ENCODE measurements around the gene OPTC.
A peak's percentile ranks its signal among the peaks of the same experiment; 100 is the strongest.

OPTC gene

DNA sequence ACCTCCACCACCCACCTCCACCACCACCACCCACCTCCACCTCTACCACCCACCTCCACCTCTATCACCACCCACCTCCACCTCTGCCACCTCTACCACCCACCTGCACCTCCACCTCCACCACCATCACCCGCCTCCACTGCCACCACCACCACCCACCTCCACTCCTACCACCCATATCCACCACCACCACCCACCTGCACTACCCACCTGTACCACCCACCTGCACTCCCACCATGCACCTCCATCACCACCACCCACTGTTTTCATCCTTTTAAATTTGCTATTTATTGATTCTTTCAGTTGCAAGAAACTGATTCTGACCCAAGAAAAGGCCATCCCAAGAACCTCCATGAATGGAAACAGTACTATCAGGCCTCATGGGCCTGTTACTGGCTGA is 6.3 kb downstream of the OPTC start:
- Histone ChIP-seq H3K4me3 (no peak overlapping the region), H3K27ac (no peak overlapping the region)
- DNase-seq (ENCODE audit: low spot score), result no peak
- TF ChIP-seq, protein P1, sequence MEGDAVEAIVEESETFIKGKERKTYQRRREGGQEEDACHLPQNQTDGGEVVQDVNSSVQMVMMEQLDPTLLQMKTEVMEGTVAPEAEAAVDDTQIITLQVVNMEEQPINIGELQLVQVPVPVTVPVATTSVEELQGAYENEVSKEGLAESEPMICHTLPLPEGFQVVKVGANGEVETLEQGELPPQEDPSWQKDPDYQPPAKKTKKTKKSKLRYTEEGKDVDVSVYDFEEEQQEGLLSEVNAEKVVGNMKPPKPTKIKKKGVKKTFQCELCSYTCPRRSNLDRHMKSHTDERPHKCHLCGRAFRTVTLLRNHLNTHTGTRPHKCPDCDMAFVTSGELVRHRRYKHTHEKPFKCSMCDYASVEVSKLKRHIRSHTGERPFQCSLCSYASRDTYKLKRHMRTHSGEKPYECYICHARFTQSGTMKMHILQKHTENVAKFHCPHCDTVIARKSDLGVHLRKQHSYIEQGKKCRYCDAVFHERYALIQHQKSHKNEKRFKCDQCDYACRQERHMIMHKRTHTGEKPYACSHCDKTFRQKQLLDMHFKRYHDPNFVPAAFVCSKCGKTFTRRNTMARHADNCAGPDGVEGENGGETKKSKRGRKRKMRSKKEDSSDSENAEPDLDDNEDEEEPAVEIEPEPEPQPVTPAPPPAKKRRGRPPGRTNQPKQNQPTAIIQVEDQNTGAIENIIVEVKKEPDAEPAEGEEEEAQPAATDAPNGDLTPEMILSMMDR (IDR thresholded peaks at IDR 0.05), result no peak

DNA sequence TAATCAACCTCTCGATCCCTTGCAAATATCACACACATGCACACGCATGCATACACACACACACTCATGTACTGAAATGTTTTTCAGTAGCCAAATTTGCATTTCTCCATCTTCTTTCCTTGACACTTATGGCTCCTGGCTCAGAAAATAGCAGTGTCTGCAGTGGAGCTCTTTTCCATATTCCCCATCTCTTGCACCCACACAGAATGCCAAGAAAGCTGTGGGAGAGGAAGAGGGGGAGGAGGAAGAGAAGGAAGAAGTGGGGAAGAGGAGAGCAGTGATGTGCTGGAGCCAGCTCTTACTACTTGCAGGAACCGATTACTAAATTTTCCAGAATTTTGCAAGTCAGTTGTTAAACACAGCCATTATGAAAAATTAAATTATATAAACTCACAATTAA is 9.9 kb downstream of the OPTC start:
- no peak overlapping the region for H3K27ac ChIP-seq
- no peak overlapping the region for H3K4me3 ChIP-seq
- TF ChIP-seq, protein P1 (IDR thresholded peaks at IDR 0.05), result no peak
- no peak for DNase-seq (ENCODE audit: low spot score)

DNA sequence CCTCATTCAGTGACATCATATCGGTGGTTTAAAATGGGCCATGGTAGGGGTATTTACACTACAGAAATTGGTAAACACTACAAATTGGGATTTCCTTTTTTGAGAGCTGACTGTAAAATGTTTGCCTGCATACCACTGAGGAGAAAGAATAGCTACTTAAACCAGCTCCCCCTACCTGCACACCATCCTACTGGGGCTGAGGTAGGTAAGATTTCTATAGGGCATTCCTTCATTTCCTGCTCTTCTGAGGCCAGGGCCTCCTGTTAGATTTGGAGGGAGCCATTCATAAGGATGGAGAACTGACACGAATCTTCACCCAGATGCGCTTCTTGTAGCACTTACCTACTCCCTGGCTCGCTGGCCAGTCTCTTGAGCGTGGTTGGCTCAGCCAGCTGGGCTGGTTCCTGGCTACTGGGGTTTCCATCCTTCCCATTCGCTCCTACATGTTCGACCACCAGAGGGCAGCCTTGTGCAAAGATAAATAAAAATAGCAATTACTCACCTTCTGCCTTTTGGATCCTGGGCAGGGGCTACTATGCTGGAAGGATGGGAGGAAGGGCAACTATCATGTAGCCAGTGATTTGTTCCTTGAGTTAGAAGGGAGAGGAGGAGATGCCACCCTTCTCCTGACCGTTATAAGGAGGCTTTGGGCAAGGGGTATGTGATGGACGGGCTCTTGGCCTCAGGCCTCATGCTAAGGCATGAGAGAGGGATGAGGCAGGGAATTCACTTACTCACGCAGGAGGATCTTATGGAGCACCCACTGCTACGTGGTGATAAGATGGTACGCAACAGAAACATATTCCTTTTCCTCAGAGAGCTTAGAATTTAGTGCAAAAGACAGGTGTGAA is 10.7 kb downstream of the OPTC start:
- TF ChIP-seq, protein P1 (IDR thresholded peaks at IDR 0.05), result peak; percentile 82
- no peak overlapping the region for H3K27ac ChIP-seq
- DNase-seq (ENCODE audit: low spot score), result no peak
- H3K4me3 ChIP-seq, result no peak overlapping the region

DNA sequence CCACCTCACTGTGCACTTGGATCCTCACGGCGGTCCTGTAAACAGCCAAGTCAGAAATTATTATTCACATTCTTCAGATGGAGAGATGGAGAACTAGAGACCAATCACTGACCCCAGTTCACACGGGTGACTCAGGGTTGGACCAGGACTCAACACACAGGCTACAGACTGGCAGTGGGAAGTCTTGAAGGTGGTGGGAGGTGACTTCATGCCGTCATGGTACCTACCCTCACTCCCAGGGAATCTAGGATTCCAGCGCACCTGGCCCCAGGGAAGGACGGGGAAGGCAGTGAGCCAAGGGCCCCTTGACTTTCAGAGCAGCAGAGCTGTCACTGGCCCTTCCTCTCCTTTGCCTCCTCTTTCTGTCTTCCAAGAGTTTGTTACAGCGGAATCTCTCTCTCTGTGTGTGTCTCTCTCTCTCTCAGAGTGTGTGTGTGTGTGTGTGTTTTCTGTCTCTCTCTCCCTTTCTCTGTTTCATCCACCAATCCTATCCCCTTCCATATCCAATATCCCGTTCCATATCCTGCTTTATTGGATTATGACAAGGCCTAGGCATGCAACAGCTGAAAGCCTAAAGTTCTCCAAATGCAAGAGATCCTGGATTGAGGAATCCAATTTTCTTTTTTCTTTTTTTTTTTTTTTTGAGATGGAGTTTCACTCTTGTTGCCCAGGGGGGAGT is 11.7 kb downstream of the OPTC start:
- H3K4me3 ChIP-seq, result no peak overlapping the region
- TF ChIP-seq, protein P1 (IDR thresholded peaks at IDR 0.05), result no peak
- H3K27ac ChIP-seq, result no peak overlapping the region
- DNase-seq (ENCODE audit: low spot score), result no peak

DNA sequence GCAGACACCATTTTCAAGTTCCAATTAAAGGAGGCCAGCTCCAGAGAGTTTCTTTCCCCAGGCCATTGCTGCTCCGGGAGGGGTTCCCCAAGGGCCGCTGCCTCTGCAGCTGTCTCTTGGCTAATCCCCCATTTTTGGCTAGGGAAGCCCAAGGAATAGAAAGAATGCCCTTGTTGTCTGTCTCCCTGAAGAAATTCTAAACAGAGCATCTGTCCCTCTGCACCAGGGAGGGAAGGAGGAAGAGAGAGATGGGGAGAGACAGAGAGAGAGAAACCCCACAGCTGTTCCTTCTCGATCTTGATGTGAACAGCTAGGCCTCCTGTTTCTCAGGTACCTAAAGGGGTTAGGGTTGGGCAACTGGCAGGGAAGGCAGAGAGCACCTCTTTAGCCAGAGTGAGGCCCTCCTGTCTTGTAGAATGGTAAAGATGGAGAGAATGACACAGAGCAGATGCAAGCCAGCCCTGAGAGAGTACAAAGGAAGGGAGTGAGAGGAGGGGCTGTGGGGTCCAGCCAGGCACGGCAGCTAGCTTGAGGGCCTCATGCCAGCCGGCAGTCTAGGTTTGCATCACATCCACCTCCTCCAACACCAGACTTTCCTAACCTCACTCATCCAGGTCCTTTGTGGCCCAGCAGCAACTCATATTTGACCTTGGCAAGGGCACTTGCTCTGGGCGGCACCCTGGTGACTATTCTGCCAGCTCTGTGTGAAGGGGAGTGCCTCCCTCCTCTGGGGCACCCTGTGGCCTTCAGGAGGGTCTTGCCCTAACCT is 13.1 kb downstream of the OPTC start:
- DNase-seq (ENCODE audit: low spot score), result no peak
- Histone ChIP-seq H3K27ac (peak overlapping the region; percentile 24 to 26), H3K4me3 (no peak overlapping the region)
- TF ChIP-seq, protein P1 (IDR thresholded peaks at IDR 0.05), result no peak

DNA sequence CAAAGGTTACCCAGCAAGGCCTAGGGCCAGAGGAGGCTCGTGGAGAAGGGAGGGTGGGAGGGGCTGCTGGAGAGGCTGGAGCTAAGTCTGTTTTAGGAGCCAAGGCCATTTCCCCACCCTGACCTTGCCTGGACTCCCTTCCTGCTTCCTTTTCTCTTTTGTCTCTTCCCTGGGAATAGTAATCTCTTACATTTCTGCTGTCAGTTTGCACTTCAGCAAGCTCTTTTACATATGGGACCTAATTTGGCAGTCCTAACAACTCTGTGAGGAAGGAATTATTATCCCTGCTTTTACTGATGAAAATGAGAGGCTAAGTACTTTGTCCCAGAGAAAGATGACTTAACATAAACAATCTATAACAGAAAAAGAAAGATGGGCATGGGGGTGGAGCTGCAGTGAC is 13.8 kb downstream of the OPTC start:
- no peak for DNase-seq (ENCODE audit: low spot score)
- TF ChIP-seq, protein P1 (IDR thresholded peaks at IDR 0.05), result no peak
- no peak overlapping the region for H3K4me3 ChIP-seq
- peak overlapping the region; percentile 24 to 26 for H3K27ac ChIP-seq

All from coronary artery (tissue), 2 donors.